Measurements from ENCODE around the gene EVC.

Gene EVC

GRCh38 chr4:5772528-5773270 is 61.7 kb downstream of the EVC start:
- no peak overlapping the region for H3K9ac ChIP-seq (ENCODE audit: low read length)
- no peak overlapping the region for H2BK120ac ChIP-seq (ENCODE audit: low read depth, low read length)
- H2AK5ac ChIP-seq (ENCODE audit: low read length): no peak overlapping the region
- no peak overlapping the region for H2BK15ac ChIP-seq (replicated peaks; ENCODE audit: low read depth)
- no peaks in the 10 kb centered on the region for H3K79me1 ChIP-seq (ENCODE audit: low read length)
- no peak for DNase-seq
- peak overlapping the region; percentile 47 for H3K56ac ChIP-seq (ENCODE audit: low read length)
- H3K4me2 ChIP-seq (ENCODE audit: low read length): no peak overlapping the region
- no peak overlapping the region for H3K23ac ChIP-seq (ENCODE audit: low read length)
- no peak overlapping the region for H4K5ac ChIP-seq (ENCODE audit: low read length)
- no peak overlapping the region for H3K18ac ChIP-seq (ENCODE audit: low read length)
- H3K27me3 ChIP-seq (ENCODE audit: insufficient read depth, low read length, poor library complexity): no peaks in the 10 kb centered on the region
- no peak overlapping the region for H3K4ac ChIP-seq (ENCODE audit: low read depth, low read length)
- H4K8ac ChIP-seq (ENCODE audit: low read depth, low read length): no peak overlapping the region
- H3K36me3 ChIP-seq (ENCODE audit: control insufficient read depth, insufficient read depth, low read length): no peaks in the 10 kb centered on the region
- H3K27ac ChIP-seq (ENCODE audit: low read depth, low read length): no peak overlapping the region
- no peaks in the 10 kb centered on the region for H3K79me2 ChIP-seq (ENCODE audit: control insufficient read depth, insufficient read depth, low read length)
- H3K4me1 ChIP-seq (ENCODE audit: control insufficient read depth, low read depth, low read length): peaks cover 5% of the 10 kb centered on the region
- no peak overlapping the region for H2BK5ac ChIP-seq (ENCODE audit: low read length)
- H3K4me3 ChIP-seq (ENCODE audit: low read length): no peak overlapping the region
- WGBS (ENCODE audit: extremely low coverage, insufficient coverage, low lambda C conversion rate): no CpG with 5 or more reads among the region's 9 CpGs

GRCh38 chr4:5773271-5773555 is 62.2 kb downstream of the EVC start:
- no peak overlapping the region for H3K4ac ChIP-seq (ENCODE audit: low read depth, low read length)
- peak overlapping the region; percentile 7 for H3K23ac ChIP-seq (ENCODE audit: low read length)
- H4K5ac ChIP-seq (ENCODE audit: low read length): no peak overlapping the region
- H2BK120ac ChIP-seq (ENCODE audit: low read depth, low read length): no peak overlapping the region
- H2BK5ac ChIP-seq (ENCODE audit: low read length): peak overlapping the region; percentile 81
- H3K27ac ChIP-seq (ENCODE audit: low read depth, low read length): no peak overlapping the region
- no peaks in the 10 kb centered on the region for H3K79me2 ChIP-seq (ENCODE audit: control insufficient read depth, insufficient read depth, low read length)
- H3K18ac ChIP-seq (ENCODE audit: low read length): peak overlapping the region; percentile 4
- peak overlapping the region; percentile 44 for H3K56ac ChIP-seq (ENCODE audit: low read length)
- no peak overlapping the region for H2AK5ac ChIP-seq (ENCODE audit: low read length)
- no peaks in the 10 kb centered on the region for H3K27me3 ChIP-seq (ENCODE audit: insufficient read depth, low read length, poor library complexity)
- peaks cover 5% of the 10 kb centered on the region for H3K4me1 ChIP-seq (ENCODE audit: control insufficient read depth, low read depth, low read length)
- WGBS (ENCODE audit: extremely low coverage, insufficient coverage, low lambda C conversion rate): no CpG with 5 or more reads among the region's 2 CpGs
- no peak overlapping the region for H3K9ac ChIP-seq (ENCODE audit: low read length)
- DNase-seq: no peak
- H4K8ac ChIP-seq (ENCODE audit: low read depth, low read length): no peak overlapping the region
- H2BK15ac ChIP-seq (replicated peaks; ENCODE audit: low read depth): no peak overlapping the region
- H3K79me1 ChIP-seq (ENCODE audit: low read length): no peaks in the 10 kb centered on the region
- H3K4me3 ChIP-seq (ENCODE audit: low read length): no peak overlapping the region
- H3K4me2 ChIP-seq (ENCODE audit: low read length): no peak overlapping the region
- H3K36me3 ChIP-seq (ENCODE audit: control insufficient read depth, insufficient read depth, low read length): no peaks in the 10 kb centered on the region

- Histone ChIP-seq H2BK15ac (replicated peaks; ENCODE audit: low read depth) (no peak overlapping the region), H2AK5ac (ENCODE audit: low read length) (no peak overlapping the region), H2BK120ac (ENCODE audit: low read depth, low read length) (no peak overlapping the region), H3K36me3 (ENCODE audit: control insufficient read depth, insufficient read depth, low read length) (no peaks in the 10 kb centered on the region), H3K27me3 (ENCODE audit: insufficient read depth, low read length, poor library complexity) (no peaks in the 10 kb centered on the region), H4K8ac (ENCODE audit: low read depth, low read length) (no peak overlapping the region), H3K23ac (ENCODE audit: low read length) (no peak overlapping the region), H2BK5ac (ENCODE audit: low read length) (no peak overlapping the region), H3K4me1 (ENCODE audit: control insufficient read depth, low read depth, low read length) (peaks cover 5% of the 10 kb centered on the region), H3K79me1 (ENCODE audit: low read length) (no peaks in the 10 kb centered on the region), H3K18ac (ENCODE audit: low read length) (no peak overlapping the region), H4K5ac (ENCODE audit: low read length) (no peak overlapping the region), H3K4me2 (ENCODE audit: low read length) (no peak overlapping the region), H3K27ac (ENCODE audit: low read depth, low read length) (no peak overlapping the region), H3K4ac (ENCODE audit: low read depth, low read length) (no peak overlapping the region), H3K9ac (ENCODE audit: low read length) (no peak overlapping the region), H3K79me2 (ENCODE audit: control insufficient read depth, insufficient read depth, low read length) (no peaks in the 10 kb centered on the region), H3K4me3 (ENCODE audit: low read length) (no peak overlapping the region), H3K56ac (ENCODE audit: low read length) (no peak overlapping the region)
- peak; percentile 83 for DNase-seq
- no CpG with 5 or more reads among the region's 2 CpGs for WGBS (ENCODE audit: extremely low coverage, insufficient coverage, low lambda C conversion rate)
Observed at GRCh38 chr4:5774416-5775036, 63.5 kb downstream of the EVC start.

- Histone ChIP-seq H3K56ac (ENCODE audit: low read length) (no peak overlapping the region), H3K9ac (ENCODE audit: low read length) (no peak overlapping the region), H4K8ac (ENCODE audit: low read depth, low read length) (no peak overlapping the region), H3K23ac (ENCODE audit: low read length) (no peak overlapping the region), H3K4ac (ENCODE audit: low read depth, low read length) (no peak overlapping the region), H3K4me3 (ENCODE audit: low read length) (no peak overlapping the region), H3K79me2 (ENCODE audit: control insufficient read depth, insufficient read depth, low read length) (no peaks in the 10 kb centered on the region), H2BK5ac (ENCODE audit: low read length) (no peak overlapping the region), H2BK15ac (replicated peaks; ENCODE audit: low read depth) (no peak overlapping the region), H3K27me3 (ENCODE audit: insufficient read depth, low read length, poor library complexity) (no peaks in the 10 kb centered on the region), H3K36me3 (ENCODE audit: control insufficient read depth, insufficient read depth, low read length) (no peaks in the 10 kb centered on the region), H3K18ac (ENCODE audit: low read length) (no peak overlapping the region), H3K79me1 (ENCODE audit: low read length) (no peaks in the 10 kb centered on the region), H3K4me2 (ENCODE audit: low read length) (no peak overlapping the region), H2AK5ac (ENCODE audit: low read length) (no peak overlapping the region), H3K27ac (ENCODE audit: low read depth, low read length) (no peak overlapping the region), H3K4me1 (ENCODE audit: control insufficient read depth, low read depth, low read length) (peaks cover 5% of the 10 kb centered on the region), H4K5ac (ENCODE audit: low read length) (no peak overlapping the region), H2BK120ac (ENCODE audit: low read depth, low read length) (no peak overlapping the region)
- no peak for DNase-seq
- WGBS (ENCODE audit: extremely low coverage, insufficient coverage, low lambda C conversion rate): no CpG with 5 or more reads among the region's 1 CpG
Observed at GRCh38 chr4:5776510-5776909, 65.5 kb downstream of the EVC start.

- H2BK15ac ChIP-seq (replicated peaks; ENCODE audit: low read depth): no peak overlapping the region
- H2BK5ac ChIP-seq (ENCODE audit: low read length): no peak overlapping the region
- H3K56ac ChIP-seq (ENCODE audit: low read length): no peak overlapping the region
- no peaks in the 10 kb centered on the region for H3K36me3 ChIP-seq (ENCODE audit: control insufficient read depth, insufficient read depth, low read length)
- H3K79me1 ChIP-seq (ENCODE audit: low read length): no peaks in the 10 kb centered on the region
- no peak overlapping the region for H4K8ac ChIP-seq (ENCODE audit: low read depth, low read length)
- H4K5ac ChIP-seq (ENCODE audit: low read length): no peak overlapping the region
- no peak overlapping the region for H3K4me3 ChIP-seq (ENCODE audit: low read length)
- H3K4me1 ChIP-seq (ENCODE audit: control insufficient read depth, low read depth, low read length): no peaks in the 10 kb centered on the region
- no peak for DNase-seq
- no peaks in the 10 kb centered on the region for H3K27me3 ChIP-seq (ENCODE audit: insufficient read depth, low read length, poor library complexity)
- no peak overlapping the region for H3K9ac ChIP-seq (ENCODE audit: low read length)
- no peak overlapping the region for H3K4me2 ChIP-seq (ENCODE audit: low read length)
- H3K27ac ChIP-seq (ENCODE audit: low read depth, low read length): no peak overlapping the region
- H3K18ac ChIP-seq (ENCODE audit: low read length): no peak overlapping the region
- no peak overlapping the region for H3K4ac ChIP-seq (ENCODE audit: low read depth, low read length)
- WGBS (ENCODE audit: extremely low coverage, insufficient coverage, low lambda C conversion rate): no CpG with 5 or more reads among the region's 9 CpGs
- H3K79me2 ChIP-seq (ENCODE audit: control insufficient read depth, insufficient read depth, low read length): no peaks in the 10 kb centered on the region
- H2BK120ac ChIP-seq (ENCODE audit: low read depth, low read length): no peak overlapping the region
- no peak overlapping the region for H2AK5ac ChIP-seq (ENCODE audit: low read length)
- H3K23ac ChIP-seq (ENCODE audit: low read length): no peak overlapping the region
Observed at GRCh38 chr4:5780831-5781480, 70.0 kb downstream of the EVC start.
